Liver (tissue), 9 donors: Measurements from ENCODE around the gene OR1F1. TPM values are rescaled to one million over a fixed set of nuclear protein-coding genes. Genes with fewer than 3 reads are reported as not detected.

Experiments
- DNase-seq: peaks from one replicate; pipeline ENCODE4 v3.0.0-alpha.2; 2017; ENCODE audit warnings: low spot score
- H3K27ac ChIP-seq, 2 donors: one replicate each; pipeline ENCODE4 v1.7.0; 2013; ENCODE audit warnings: inconsistent platforms in 2 of 2, low read length in 2 of 2, control low read depth in 1 of 2, low read depth in 1 of 2, mild to moderate bottlenecking in 1 of 2
- H3K27me3 ChIP-seq, 4 donors: one replicate each; pipeline versions ENCODE4 v1.6.1 to v1.7.0; 2013; ENCODE audit warnings: low read length in 3 of 4, inconsistent platforms in 1 of 4, mild to moderate bottlenecking in 1 of 4, moderate library complexity in 1 of 4; ENCODE audit not compliant: control insufficient read depth in 4 of 4, insufficient read depth in 4 of 4
- H3K36me3 ChIP-seq, 4 donors: one replicate each; pipeline versions ENCODE4 v1.6.1 to v1.7.0; 2013; ENCODE audit warnings: low read length in 3 of 4, mild to moderate bottlenecking in 3 of 4, low read depth in 1 of 4, moderate library complexity in 1 of 4; ENCODE audit not compliant: control insufficient read depth in 4 of 4, insufficient read depth in 3 of 4
- H3K4me1 ChIP-seq, 4 donors: one replicate each; pipeline versions ENCODE4 v1.6.1 to v1.7.0; 2013; ENCODE audit warnings: low read length in 3 of 4, mild to moderate bottlenecking in 3 of 4, moderate library complexity in 1 of 4; ENCODE audit not compliant: control insufficient read depth in 4 of 4, insufficient read depth in 4 of 4
- H3K4me3 ChIP-seq, 3 donors: one replicate each; pipeline versions ENCODE4 v1.6.1 to v1.7.0; 2013; ENCODE audit warnings: low read length in 3 of 3, control low read depth in 1 of 3, low read depth in 1 of 3, mild to moderate bottlenecking in 1 of 3
- H3K9ac ChIP-seq, 2 donors: one replicate each; pipeline ENCODE4 v1.7.0; 2013; ENCODE audit warnings: low read length in 2 of 2, mild to moderate bottlenecking in 2 of 2, moderate library complexity in 2 of 2, control low read depth in 1 of 2, low read depth in 1 of 2
- H3K9me3 ChIP-seq, 4 donors: one replicate each; pipeline versions ENCODE4 v1.6.1 to v1.7.0; 2013; ENCODE audit warnings: low read length in 3 of 4; ENCODE audit not compliant: control insufficient read depth in 4 of 4
- EGR1 ChIP-seq, 2 donors: IDR thresholded peaks; 2 replicates each; pipeline ENCODE4 v1.6.1; 2016 to 2018; ENCODE audit warnings: antibody characterized with exemption in 2 of 2, low read depth in 2 of 2
- FOXA1 ChIP-seq: IDR thresholded peaks from 2 replicates; pipeline ENCODE4 v1.6.1; 2016; ENCODE audit warnings: antibody characterized with exemption
- FOXA2 ChIP-seq: IDR thresholded peaks from 2 replicates; pipeline ENCODE4 v1.6.1; 2016; ENCODE audit warnings: antibody characterized with exemption
- GABPA ChIP-seq, 2 donors: IDR thresholded peaks in 1 of 2; conservative IDR thresholded peaks in 1 of 2; 2 replicates each; pipeline ENCODE4 v1.6.1; 2016; ENCODE audit warnings: antibody characterized with exemption in 2 of 2, mild to moderate bottlenecking in 1 of 2, moderate library complexity in 1 of 2
- HNF4A ChIP-seq, 2 donors: conservative IDR thresholded peaks; 2 replicates each; pipeline ENCODE4 v1.6.1; 2016; ENCODE audit warnings: antibody characterized with exemption in 2 of 2, mild to moderate bottlenecking in 2 of 2
- HNF4G ChIP-seq: IDR thresholded peaks from 2 replicates; pipeline ENCODE4 v1.6.1; 2016; ENCODE audit warnings: antibody characterized with exemption
- JUND ChIP-seq, 2 donors: IDR thresholded peaks; 2 replicates each; pipeline ENCODE4 v1.6.1; 2016; ENCODE audit warnings: antibody characterized with exemption in 2 of 2
- NR2F2 ChIP-seq: IDR thresholded peaks from 2 replicates; pipeline ENCODE4 v1.6.1; 2016; ENCODE audit warnings: antibody characterized with exemption
- RAD21 ChIP-seq, 2 donors: IDR thresholded peaks; 2 replicates each; pipeline ENCODE4 v1.6.1; 2016; ENCODE audit warnings: antibody characterized with exemption in 2 of 2, mild to moderate bottlenecking in 2 of 2
- RXRA ChIP-seq, 2 donors: IDR thresholded peaks; 2 replicates each; pipeline ENCODE4 v1.6.1; 2017 to 2018; ENCODE audit warnings: antibody characterized with exemption in 2 of 2, mild to moderate bottlenecking in 1 of 2
- SP1 ChIP-seq: IDR thresholded peaks from 2 replicates; pipeline ENCODE4 v1.6.1; 2018; ENCODE audit warnings: antibody characterized with exemption, mild to moderate bottlenecking
- TAF1 ChIP-seq: conservative IDR thresholded peaks from 2 replicates; pipeline ENCODE4 v1.6.1; 2016; ENCODE audit warnings: antibody characterized with exemption, mild to moderate bottlenecking
- YY1 ChIP-seq: IDR thresholded peaks from 2 replicates; pipeline ENCODE4 v1.6.1; 2016; ENCODE audit warnings: antibody characterized with exemption, mild to moderate bottlenecking
- WGBS: extraction: QIAGEN DNeasy Blood & Tissue Kit; methylation state at CpG from one replicate; pipeline ENCODE4 v1.1.7; 2013; 5-methylcytosine and 5-hydroxymethylcytosine counted together
- polyA plus RNA-seq, 2 donors: library from polyadenylated mRNA; stranded (reverse) in 1 of 2; unstranded in 1 of 2; fragments of 200-250 nt in 1 of 2; fragments of >200 nt in 1 of 2; fragmentation: Nextera tagmentation in 1 of 2; extraction: Ambion mirVana in 1 of 2; gene quantifications; one replicate each; pipeline versions ENCODE4 v1.2.1 to v1.2.3, GENCODE V29; 2013 to 2015
- total RNA-seq, 2 donors: library from RNA; depleted of rRNA; stranded (reverse); fragments of >200 nt; gene quantifications; one replicate each; pipeline ENCODE4 v1.2.3, GENCODE V29; 2014
- TF ChIP-seq, protein P1 (sequence below): fragments of 150-350 bp; IDR thresholded peaks from 2 replicates; pipeline ENCODE4 v1.5.1; 2017; ENCODE audit warnings: improper control_type of control experiment, low read depth, low read length; ENCODE audit not compliant: missing input control
- TF ChIP-seq, protein P2 (sequence below): IDR thresholded peaks from 2 replicates; pipeline ENCODE4 v1.6.1; 2016; ENCODE audit warnings: antibody characterized with exemption
- TF ChIP-seq, protein P3 (sequence below): IDR thresholded peaks from 2 replicates; pipeline ENCODE4 v1.6.1; 2016; ENCODE audit warnings: antibody characterized with exemption
- TF ChIP-seq, protein P4 (sequence below): IDR thresholded peaks from 2 replicates; pipeline ENCODE4 v1.6.1; 2016; ENCODE audit warnings: antibody characterized with exemption
- TF ChIP-seq, protein P5 (sequence below): IDR thresholded peaks from 2 replicates; pipeline ENCODE4 v1.6.1; 2016; ENCODE audit warnings: antibody characterized with exemption, mild to moderate bottlenecking
- donor health status: healthy.
- donor health status: healthy.
- donor health status: healthy.
- donor health status: healthy.
- donor health status: healthy.

OR1F1 gene
- total and polyA plus RNA-seq, 4 donors: not detected

DNA sequence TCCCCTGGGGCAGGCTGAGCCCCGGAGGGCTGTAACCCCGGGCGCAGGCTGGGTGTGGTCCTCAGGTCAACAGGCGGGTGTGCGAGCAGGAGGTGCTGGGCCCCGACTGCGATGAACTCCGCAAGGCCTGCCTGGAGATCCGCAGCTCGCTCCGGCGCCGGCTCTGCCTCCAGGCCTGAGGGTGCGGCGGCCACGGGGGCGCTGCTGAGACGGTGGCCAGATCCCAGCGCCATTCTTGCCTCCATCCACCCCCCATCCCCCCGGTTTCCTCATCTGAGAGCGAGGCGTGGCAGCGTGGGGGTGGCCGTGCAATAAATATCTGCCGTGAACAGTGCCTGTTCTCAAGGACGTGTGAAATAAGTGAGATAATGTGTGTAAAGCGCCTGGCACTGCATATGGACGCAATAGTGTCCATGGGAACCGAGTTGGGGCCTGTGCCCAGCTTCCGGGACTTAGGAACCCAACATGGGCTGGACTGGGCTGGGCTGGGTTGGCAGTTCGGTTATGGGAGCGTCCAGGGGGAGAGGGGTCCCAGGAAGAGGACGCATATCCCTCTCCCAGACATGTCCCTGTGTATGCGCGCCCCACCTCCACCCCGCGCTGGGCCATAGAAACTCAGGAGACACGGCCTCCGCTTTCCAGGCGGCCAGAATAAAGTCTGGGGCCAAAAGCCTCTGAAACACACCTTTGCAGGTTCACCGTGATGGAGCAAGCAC, 38.2 kb upstream of the OR1F1 start:
- Histone ChIP-seq H3K27ac (peak overlapping the region in 1 of 2 donors; percentile 14), H3K9ac (no peak overlapping the region), H3K27me3 (no peaks in the 10 kb centered on the region), H3K4me3 (peak overlapping the region; percentile 6 to 61 (median 61)), H3K9me3 (no peaks in the 10 kb centered on the region), H3K36me3 (no peaks in the 10 kb centered on the region), H3K4me1 (peaks cover 0 to 21% (median 9%) of the 10 kb centered on the region in 4 donors)
- WGBS: 35% methylated on average over 41 of the region's 41 CpGs
- TF ChIP-seq, protein P1, sequence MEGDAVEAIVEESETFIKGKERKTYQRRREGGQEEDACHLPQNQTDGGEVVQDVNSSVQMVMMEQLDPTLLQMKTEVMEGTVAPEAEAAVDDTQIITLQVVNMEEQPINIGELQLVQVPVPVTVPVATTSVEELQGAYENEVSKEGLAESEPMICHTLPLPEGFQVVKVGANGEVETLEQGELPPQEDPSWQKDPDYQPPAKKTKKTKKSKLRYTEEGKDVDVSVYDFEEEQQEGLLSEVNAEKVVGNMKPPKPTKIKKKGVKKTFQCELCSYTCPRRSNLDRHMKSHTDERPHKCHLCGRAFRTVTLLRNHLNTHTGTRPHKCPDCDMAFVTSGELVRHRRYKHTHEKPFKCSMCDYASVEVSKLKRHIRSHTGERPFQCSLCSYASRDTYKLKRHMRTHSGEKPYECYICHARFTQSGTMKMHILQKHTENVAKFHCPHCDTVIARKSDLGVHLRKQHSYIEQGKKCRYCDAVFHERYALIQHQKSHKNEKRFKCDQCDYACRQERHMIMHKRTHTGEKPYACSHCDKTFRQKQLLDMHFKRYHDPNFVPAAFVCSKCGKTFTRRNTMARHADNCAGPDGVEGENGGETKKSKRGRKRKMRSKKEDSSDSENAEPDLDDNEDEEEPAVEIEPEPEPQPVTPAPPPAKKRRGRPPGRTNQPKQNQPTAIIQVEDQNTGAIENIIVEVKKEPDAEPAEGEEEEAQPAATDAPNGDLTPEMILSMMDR: no peak
- TF ChIP-seq SP1 (no peak), RAD21 (IDR thresholded peaks at IDR 0.05) (peak in 1 of 2 donors; percentile 13)
- DNase-seq: peak; percentile 74

DNA sequence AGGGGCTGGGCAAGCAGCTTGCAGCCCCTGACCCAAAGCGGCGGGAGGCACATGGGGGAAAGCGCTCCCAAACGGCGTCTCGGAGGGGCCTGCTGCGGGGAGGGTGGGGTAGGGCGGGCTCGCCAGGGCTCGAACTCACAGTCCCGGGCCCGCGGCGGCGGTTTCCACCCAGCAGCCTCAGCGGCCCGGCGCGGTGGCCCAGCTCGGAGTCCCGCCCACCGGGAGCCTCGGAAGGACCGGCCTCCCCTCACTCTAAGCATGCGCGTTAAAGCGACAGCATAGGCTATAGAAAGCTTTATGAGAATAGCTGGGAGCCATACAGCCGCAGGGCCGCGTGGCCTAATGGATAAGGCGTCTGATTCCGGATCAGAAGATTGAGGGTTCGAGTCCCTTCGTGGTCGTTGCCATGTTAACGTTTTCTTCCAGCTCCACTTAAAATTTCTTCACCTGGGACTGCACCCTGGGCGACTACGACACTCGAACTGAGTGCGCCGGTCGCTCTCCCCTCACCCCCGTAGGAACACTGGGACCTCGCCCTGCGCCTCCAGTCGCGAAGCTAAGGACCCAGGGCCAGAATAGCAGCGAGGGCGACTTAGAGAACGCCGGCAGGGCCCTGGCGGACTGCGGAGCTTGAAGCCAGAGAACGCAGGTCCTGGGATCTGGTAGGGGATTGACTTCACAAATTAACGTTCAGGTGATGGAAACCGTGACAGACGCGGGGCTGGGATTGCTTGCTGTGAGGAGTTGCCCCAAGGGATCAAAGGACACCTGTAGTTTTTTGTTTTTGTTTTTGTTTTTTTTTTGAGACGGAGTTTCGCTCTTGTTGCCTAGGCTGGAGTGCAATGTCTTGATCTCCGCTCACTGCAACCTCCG, 37.4 kb upstream of the OR1F1 start:
- peak overlapping the region; percentile 59 for H3K9ac ChIP-seq
- TF ChIP-seq, protein P2, sequence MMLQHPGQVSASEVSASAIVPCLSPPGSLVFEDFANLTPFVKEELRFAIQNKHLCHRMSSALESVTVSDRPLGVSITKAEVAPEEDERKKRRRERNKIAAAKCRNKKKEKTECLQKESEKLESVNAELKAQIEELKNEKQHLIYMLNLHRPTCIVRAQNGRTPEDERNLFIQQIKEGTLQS: peak; percentile 100
- TF ChIP-seq FOXA2: no peak
- TF ChIP-seq GABPA (IDR thresholded peaks at IDR 0.05 in 1 of 2, conservative IDR thresholded peaks at IDR 0.05 in 1 of 2): peak in 1 of 2 donors; percentile 41
- TF ChIP-seq EGR1 (IDR thresholded peaks at IDR 0.05; ENCODE audit: low read depth in 2 of 2): no peak
- TF ChIP-seq, protein P3, sequence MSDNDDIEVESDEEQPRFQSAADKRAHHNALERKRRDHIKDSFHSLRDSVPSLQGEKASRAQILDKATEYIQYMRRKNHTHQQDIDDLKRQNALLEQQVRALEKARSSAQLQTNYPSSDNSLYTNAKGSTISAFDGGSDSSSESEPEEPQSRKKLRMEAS: no peak
- peak; percentile 5 for TF ChIP-seq HNF4G
- TF ChIP-seq, protein P4, sequence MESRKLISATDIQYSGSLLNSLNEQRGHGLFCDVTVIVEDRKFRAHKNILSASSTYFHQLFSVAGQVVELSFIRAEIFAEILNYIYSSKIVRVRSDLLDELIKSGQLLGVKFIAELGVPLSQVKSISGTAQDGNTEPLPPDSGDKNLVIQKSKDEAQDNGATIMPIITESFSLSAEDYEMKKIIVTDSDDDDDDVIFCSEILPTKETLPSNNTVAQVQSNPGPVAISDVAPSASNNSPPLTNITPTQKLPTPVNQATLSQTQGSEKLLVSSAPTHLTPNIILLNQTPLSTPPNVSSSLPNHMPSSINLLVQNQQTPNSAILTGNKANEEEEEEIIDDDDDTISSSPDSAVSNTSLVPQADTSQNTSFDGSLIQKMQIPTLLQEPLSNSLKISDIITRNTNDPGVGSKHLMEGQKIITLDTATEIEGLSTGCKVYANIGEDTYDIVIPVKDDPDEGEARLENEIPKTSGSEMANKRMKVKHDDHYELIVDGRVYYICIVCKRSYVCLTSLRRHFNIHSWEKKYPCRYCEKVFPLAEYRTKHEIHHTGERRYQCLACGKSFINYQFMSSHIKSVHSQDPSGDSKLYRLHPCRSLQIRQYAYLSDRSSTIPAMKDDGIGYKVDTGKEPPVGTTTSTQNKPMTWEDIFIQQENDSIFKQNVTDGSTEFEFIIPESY: no peak
- TF ChIP-seq, protein P1: no peak
- peak in 1 of 2 donors; percentile 30 for TF ChIP-seq JUND (IDR thresholded peaks at IDR 0.05)
- no peak for TF ChIP-seq TAF1
- TF ChIP-seq SP1: peak; percentile 17
- TF ChIP-seq RAD21 (IDR thresholded peaks at IDR 0.05): peak in 1 of 2 donors; percentile 16
- TF ChIP-seq, protein P5, sequence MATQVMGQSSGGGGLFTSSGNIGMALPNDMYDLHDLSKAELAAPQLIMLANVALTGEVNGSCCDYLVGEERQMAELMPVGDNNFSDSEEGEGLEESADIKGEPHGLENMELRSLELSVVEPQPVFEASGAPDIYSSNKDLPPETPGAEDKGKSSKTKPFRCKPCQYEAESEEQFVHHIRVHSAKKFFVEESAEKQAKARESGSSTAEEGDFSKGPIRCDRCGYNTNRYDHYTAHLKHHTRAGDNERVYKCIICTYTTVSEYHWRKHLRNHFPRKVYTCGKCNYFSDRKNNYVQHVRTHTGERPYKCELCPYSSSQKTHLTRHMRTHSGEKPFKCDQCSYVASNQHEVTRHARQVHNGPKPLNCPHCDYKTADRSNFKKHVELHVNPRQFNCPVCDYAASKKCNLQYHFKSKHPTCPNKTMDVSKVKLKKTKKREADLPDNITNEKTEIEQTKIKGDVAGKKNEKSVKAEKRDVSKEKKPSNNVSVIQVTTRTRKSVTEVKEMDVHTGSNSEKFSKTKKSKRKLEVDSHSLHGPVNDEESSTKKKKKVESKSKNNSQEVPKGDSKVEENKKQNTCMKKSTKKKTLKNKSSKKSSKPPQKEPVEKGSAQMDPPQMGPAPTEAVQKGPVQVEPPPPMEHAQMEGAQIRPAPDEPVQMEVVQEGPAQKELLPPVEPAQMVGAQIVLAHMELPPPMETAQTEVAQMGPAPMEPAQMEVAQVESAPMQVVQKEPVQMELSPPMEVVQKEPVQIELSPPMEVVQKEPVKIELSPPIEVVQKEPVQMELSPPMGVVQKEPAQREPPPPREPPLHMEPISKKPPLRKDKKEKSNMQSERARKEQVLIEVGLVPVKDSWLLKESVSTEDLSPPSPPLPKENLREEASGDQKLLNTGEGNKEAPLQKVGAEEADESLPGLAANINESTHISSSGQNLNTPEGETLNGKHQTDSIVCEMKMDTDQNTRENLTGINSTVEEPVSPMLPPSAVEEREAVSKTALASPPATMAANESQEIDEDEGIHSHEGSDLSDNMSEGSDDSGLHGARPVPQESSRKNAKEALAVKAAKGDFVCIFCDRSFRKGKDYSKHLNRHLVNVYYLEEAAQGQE: no peak
- TF ChIP-seq RXRA (IDR thresholded peaks at IDR 0.05): peak; percentile 41 to 47
- TF ChIP-seq FOXA1: peak; percentile 25
- peak; percentile 51 to 58 for TF ChIP-seq HNF4A (conservative IDR thresholded peaks at IDR 0.05)
- TF ChIP-seq YY1: peak; percentile 36
- no peak for TF ChIP-seq NR2F2
- DNase-seq: peak; percentile 98
- no peaks in the 10 kb centered on the region for H3K36me3 ChIP-seq
- H3K4me1 ChIP-seq: peaks cover 0 to 21% (median 9%) of the 10 kb centered on the region in 4 donors
- H3K27me3 ChIP-seq: no peaks in the 10 kb centered on the region
- peak overlapping the region; percentile 79 to 84 for H3K27ac ChIP-seq
- peak overlapping the region; percentile 61 to 77 (median 66) for H3K4me3 ChIP-seq
- WGBS: 2% methylated on average over 62 of the region's 62 CpGs
- no peaks in the 10 kb centered on the region for H3K9me3 ChIP-seq
